Pons (tissue), 1 donor: ENCODE data around the gene FAM199X.
"Not testable (repeated sequence)": the region's sequence is repeated elsewhere in the genome, so short reads cannot be mapped to it uniquely, and the experiment has no call there.

ENCODE experiments used
- DNase-seq: peaks from one replicate; pipeline ENCODE4 v3.0.0-alpha.2; 2016; ENCODE audit warnings: low spot score

The FAM199X gene

GRCh38 chrX:104189837-104190236 lies 23.6 kb downstream of the FAM199X start:
- DNase-seq: no peak

GRCh38 chrX:104193485-104193884 lies 27.2 kb downstream of the FAM199X start:
- DNase-seq: no peak

GRCh38 chrX:104195013-104195412 lies 28.8 kb downstream of the FAM199X start:
- no peak for DNase-seq

GRCh38 chrX:104195489-104196084 lies 29.3 kb downstream of the FAM199X start:
- peak; percentile 36 for DNase-seq

- DNase-seq: no peak
These were observed 39.3 kb downstream of the FAM199X start for GRCh38 chrX:104205548-104205947.

- no peak for DNase-seq
These were observed 44.9 kb downstream of the FAM199X start for GRCh38 chrX:104211187-104211586.

GRCh38 chrX:104230060-104230459 lies 63.8 kb downstream of the FAM199X start:
- not testable (repeated sequence) for DNase-seq
